HG03196 (cell line): Measurements from ENCODE around the gene BTF3L4.
A peak's percentile ranks its signal among the peaks of the same experiment; 100 is the strongest.
"Not testable (repeated sequence)": the region's sequence is repeated elsewhere in the genome, so short reads cannot be mapped to it uniquely, and the experiment has no call there.

Experiments
- ATAC-seq: cut with Tn5 transposase; IDR thresholded peaks from one replicate; pipeline ENCODE4 v1.9.1; 2021; ENCODE audit not compliant: unreplicated experiment

The BTF3L4 gene

GRCh38 chr1:52055066-52055865 is 829 bp upstream of the BTF3L4 start, which contains the start of gene TXNDC12:
Gene TXNDC12, minus strand, starts transcription at chr1:52055191. Its CDS starts 95 bp downstream, at chr1:52055096.
- peak; percentile 49 for ATAC-seq

DNA sequence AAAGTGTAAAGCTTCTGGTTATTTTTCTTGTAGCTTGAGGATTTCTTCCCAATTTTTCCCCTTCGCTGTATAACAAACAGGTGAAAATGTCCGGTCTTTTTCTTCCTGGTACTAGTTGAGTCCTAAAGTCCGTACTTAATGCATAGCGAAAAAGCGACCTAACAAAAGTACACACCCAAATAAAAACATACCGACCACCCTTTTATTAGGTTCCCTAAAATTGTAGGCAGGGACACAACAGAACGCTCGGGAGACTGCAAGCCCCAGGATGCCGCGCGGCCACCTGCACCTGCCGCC is 281 bp upstream of the BTF3L4 start:
- no peak for ATAC-seq

GRCh38 chr1:52056937-52057231 is 789 bp downstream of the BTF3L4 start:
- ATAC-seq: no peak

GRCh38 chr1:52057255-52057654 is 1.2 kb downstream of the BTF3L4 start:
- ATAC-seq: no peak

- ATAC-seq: no peak
These were observed 1.9 kb downstream of the BTF3L4 start for GRCh38 chr1:52057876-52058415.

- ATAC-seq: no peak
These were observed 3.2 kb downstream of the BTF3L4 start for GRCh38 chr1:52059321-52059720.

DNA sequence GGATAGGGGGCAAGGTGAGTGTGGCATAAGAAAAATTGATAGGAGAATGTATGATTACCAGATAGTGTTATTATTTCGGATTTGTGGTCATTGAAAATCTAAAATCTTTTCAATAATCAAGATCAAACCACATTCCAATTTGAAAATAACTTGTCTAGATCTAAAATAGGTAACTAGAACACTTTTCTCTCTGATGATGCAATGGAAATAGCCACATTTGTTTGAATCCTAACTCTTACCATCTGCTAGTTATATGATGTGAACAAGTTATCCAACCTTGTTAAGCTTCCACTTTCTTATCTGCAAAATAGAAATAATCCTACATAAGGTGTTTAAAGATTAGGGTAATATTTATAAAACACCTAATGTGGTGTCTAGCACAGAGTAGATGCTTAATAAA is 3.8 kb downstream of the BTF3L4 start:
- no peak for ATAC-seq

DNA sequence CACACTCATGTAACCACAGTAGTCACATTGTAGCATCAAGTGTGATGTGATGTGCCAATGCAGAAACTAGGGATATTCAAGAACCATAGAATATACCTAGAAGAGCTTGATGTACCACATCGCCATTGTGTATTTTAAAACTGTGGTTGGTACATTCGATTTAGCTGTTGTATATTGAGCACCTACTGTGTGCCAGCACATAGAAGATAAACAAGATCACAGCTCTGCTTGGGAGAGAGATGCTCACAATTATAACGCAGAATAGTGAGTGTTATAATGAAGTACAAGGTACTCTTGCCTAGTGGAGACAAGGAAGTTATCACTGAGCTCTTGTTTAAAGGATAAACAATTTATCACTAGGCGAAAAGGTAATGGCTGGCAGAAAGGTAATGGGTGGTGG is 4.7 kb downstream of the BTF3L4 start:
- no peak for ATAC-seq

- no peak for ATAC-seq
These were observed 7.1 kb downstream of the BTF3L4 start for GRCh38 chr1:52063192-52063591.

- no peak for ATAC-seq
These were observed 14.6 kb downstream of the BTF3L4 start for GRCh38 chr1:52070704-52071103.

DNA sequence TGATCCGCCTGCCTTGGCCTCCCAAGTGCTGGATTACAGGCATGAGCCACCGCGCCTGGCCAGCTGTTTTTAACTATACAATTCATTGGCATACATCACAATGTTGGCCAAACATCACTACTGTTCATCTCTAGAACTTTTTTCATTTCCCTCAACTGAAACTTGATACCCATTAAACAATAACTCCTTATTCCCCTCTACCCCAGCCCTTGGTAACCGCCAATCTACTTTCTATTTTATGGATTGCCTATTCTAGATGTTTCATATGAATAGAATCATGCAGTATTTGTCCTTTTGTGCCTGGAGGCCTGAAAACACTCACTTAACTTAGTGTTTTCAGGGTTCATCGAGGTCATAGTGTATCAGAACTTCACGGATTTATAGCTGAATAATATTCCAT is 16.2 kb downstream of the BTF3L4 start:
- ATAC-seq: no peak

GRCh38 chr1:52077277-52077676 is 21.2 kb downstream of the BTF3L4 start:
- not testable (repeated sequence) for ATAC-seq

DNA sequence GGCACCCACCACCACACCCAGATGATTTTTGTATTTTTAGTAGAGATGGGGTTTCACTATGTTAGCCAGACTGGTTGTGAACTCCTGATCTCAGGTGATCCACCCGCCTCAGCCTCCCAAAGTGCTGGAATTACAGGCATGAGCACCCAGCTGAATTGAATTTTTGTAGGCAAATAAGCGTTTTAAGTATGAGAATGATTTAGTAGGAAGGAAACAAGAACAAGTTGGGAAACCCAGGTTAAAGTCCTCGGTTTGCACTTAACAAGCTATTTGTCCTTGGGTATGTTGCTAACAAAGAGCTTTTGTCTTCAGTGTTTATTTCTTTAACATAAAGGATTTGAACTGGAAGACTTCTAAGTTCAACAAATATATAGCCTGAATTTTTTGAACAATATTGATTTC is 23.9 kb downstream of the BTF3L4 start:
- ATAC-seq: no peak

DNA sequence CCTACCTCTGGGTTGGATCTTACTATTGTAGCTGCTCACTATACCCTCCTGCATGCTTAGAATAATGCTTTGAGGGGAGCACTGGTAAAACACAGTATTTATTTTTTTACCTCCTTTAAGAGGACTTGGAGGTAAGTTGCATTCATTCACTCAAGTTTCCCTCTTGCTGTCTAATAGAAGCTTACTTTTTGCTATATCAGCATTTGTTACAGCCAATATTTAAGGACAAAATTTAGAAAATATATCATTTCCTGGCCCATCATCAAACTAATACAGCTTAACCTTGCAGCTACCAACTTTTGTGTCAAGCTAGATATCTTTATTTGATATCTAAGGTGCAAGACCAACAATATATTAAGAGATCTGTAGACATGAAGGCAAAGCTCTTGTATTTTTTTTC is 31.8 kb downstream of the BTF3L4 start:
- ATAC-seq: not testable (repeated sequence)

DNA sequence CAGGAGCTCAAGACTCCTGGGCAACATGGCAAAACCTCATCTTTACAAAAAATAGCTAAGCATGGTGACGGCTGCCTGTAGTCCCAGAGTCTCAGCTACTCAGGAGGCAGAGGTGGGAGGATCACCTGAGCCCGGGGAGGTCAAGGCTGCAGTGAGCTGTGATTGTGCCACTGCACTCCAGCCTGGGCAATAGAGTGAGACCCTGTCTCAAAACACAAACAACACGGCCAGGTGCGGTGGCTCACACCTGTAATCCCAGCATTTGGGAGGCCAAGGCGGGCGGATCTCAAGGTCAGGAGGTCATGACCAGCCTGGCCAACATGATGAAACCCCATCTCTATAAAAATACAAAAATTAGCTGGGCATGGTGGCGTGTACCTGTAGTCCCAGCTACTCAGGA is 38.2 kb downstream of the BTF3L4 start:
- ATAC-seq: not testable (repeated sequence)

DNA sequence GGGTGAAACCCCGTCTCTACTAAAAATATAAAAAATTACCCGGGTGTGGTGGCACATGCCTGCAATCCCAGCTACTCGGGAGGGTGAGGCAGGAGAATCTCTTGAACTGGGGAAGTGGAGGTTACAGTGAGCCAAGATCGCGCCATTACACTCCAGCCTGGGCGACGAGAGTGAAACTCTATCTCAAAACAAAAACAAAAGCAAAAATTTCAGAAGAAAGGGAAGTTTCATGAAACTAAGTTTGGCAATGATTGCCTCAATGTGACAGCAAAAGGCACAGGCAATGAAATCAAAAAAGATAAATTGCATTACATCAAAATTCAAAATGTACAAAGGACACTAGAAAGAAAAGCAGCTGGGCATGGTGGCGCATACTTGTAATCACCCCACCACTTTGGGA is 40.1 kb downstream of the BTF3L4 start:
- no peak for ATAC-seq

DNA sequence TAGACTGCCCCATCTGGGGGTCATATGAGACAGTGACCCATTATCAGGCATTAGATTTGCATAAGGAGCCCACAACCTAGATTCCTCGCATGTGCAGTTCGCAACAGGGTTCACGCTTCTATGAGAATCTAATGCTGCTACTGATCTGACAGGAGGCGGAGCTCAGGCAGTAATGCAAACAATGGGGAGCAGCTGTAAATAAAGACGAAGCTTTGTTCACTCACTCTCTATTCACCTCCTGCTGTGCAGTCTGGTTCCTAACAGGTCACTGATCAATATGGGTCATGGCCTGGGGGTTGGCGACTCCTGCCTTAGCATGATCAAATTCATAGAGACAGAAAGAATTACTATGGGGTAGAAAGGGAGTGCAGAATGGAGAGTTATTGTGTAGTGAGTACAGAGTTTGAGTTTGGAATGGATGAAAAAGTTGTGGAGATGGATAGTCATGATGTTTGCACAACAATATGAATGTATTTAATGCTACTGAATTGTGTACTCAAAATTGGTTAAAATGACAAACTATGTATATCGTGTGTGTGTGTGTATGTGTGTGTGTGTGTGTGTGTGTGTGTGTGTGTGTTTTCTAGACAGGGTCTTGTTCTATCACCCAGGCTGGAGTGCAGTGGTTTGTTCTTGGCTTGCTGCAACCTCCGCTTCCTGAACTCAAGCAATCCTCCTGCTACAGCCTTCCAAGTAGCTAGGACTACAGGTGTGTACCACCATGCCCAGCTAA is 42.2 kb downstream of the BTF3L4 start:
- no peak for ATAC-seq

- ATAC-seq: peak; percentile 58
These were observed 46.4 kb downstream of the BTF3L4 start for GRCh38 chr1:52102336-52103013.

- no peak for ATAC-seq
These were observed 55.4 kb downstream of the BTF3L4 start for GRCh38 chr1:52111492-52111891.

- ATAC-seq: no peak
These were observed 56.4 kb downstream of the BTF3L4 start for GRCh38 chr1:52112489-52112888.

- no peak for ATAC-seq
These were observed 63.4 kb downstream of the BTF3L4 start for GRCh38 chr1:52119301-52120079.
